ENCODE results near the gene RHD. TPM values are rescaled to one million over a fixed set of nuclear protein-coding genes. Genes with fewer than 3 reads are reported as not detected.

RHD gene
- total and polyA plus RNA-seq, 7 experiments from 2014 or later = 0.15 to 0.28 (median 0.27) TPM; not detected in 3

- H3K4me1 ChIP-seq (ENCODE audit: control insufficient read depth in 2 of 2, insufficient read depth in 2 of 2, low read length in 2 of 2) = peaks cover 20 to 22% of the 10 kb centered on the region in 2 donors
- peak overlapping the region in 1 of 10 donors; percentile 10 for H3K4me3 Mint-ChIP-seq
- no peak for ATAC-seq
- H3K27me3 ChIP-seq (ENCODE audit: control insufficient read depth in 2 of 2, insufficient read depth in 2 of 2, low read length in 2 of 2) = no peaks in the 10 kb centered on the region
- intact Hi-C loops (cut with micrococcal nuclease) = no loop called here
- no peak overlapping the region for H3K4me3 ChIP-seq (ENCODE audit: low read length)
- H3K4me1 Mint-ChIP-seq = peaks cover 25 to 51% (median 37%) of the 10 kb centered on the region in 7 donors
- ChIA-PET CTCF (no interaction called here), POLR2A (interaction anchor here (0.7 to 1.9 kb wide), 3 partner anchors 27 to 109 kb away, joined by 3 to 13 read pairs (median 4); partner anchors contain the start of gene SYF2)
- no peak overlapping the region for H3K27ac ChIP-seq (ENCODE audit: low read depth, low read length)
- H3K27ac Mint-ChIP-seq = peak overlapping the region in 1 of 9 donors; percentile 51
- no peaks in the 10 kb centered on the region for H3K9me3 Mint-ChIP-seq
- no peak for DNase-seq
- no peaks in the 10 kb centered on the region for H3K9me3 ChIP-seq (ENCODE audit: control insufficient read depth in 2 of 3, low read length in 3 of 3)
- H3K27me3 Mint-ChIP-seq = no peaks in the 10 kb centered on the region
- peaks cover 0 to 35% (median 4%) of the 10 kb centered on the region in 3 experiments for H3K36me3 ChIP-seq (ENCODE audit: control insufficient read depth in 2 of 3, insufficient read depth in 3 of 3, low read length in 3 of 3)
- peaks cover 9 to 16% (median 13%) of the 10 kb centered on the region in 5 donors for H3K36me3 Mint-ChIP-seq
These were observed 69.4 kb downstream of the RHD start for GRCh38 chr1:25341746-25342145.

- DNase-seq (no peak), ATAC-seq (no peak)
- H3K4me3 Mint-ChIP-seq = no peak overlapping the region
- no peaks in the 10 kb centered on the region for H3K9me3 Mint-ChIP-seq
- no peaks in the 10 kb centered on the region for H3K9me3 ChIP-seq (ENCODE audit: control insufficient read depth in 2 of 3, low read length in 3 of 3)
- no peaks in the 10 kb centered on the region for H3K27me3 Mint-ChIP-seq
- no peaks in the 10 kb centered on the region for H3K27me3 ChIP-seq (ENCODE audit: control insufficient read depth in 2 of 2, insufficient read depth in 2 of 2, low read length in 2 of 2)
- intact Hi-C loops (cut with micrococcal nuclease) = no loop called here
- H3K4me1 ChIP-seq (ENCODE audit: control insufficient read depth in 2 of 2, insufficient read depth in 2 of 2, low read length in 2 of 2) = peaks cover 20 to 26% of the 10 kb centered on the region in 2 donors
- H3K4me3 ChIP-seq (ENCODE audit: low read length) = no peak overlapping the region
- POLR2A ChIA-PET = interaction anchor here (0.5 to 1.9 kb wide), 3 partner anchors 104 to 122 kb away, joined by 4 to 13 read pairs (median 4); partner anchors contain the start of gene SYF2
- H3K36me3 ChIP-seq (ENCODE audit: control insufficient read depth in 2 of 3, insufficient read depth in 3 of 3, low read length in 3 of 3) = peaks cover 0 to 41% (median 4%) of the 10 kb centered on the region in 3 experiments
- CTCF ChIA-PET = interaction anchor here (0.5 kb wide), 1 partner anchor 85 kb away, joined by 3 read pairs; no protein-coding TSS in a partner anchor
- H3K27ac Mint-ChIP-seq = no peak overlapping the region
- peaks cover 25 to 58% (median 41%) of the 10 kb centered on the region in 7 donors for H3K4me1 Mint-ChIP-seq
- H3K27ac ChIP-seq (ENCODE audit: low read depth, low read length) = no peak overlapping the region
- H3K36me3 Mint-ChIP-seq = peaks cover 9 to 20% (median 13%) of the 10 kb centered on the region in 5 donors
These were observed 70.5 kb downstream of the RHD start for GRCh38 chr1:25342846-25343245.

- intact Hi-C loops (cut with micrococcal nuclease) = no loop called here
- DNase-seq = no peak
- peaks cover 12 to 23% (median 17%) of the 10 kb centered on the region in 5 donors for H3K36me3 Mint-ChIP-seq
- H3K27ac Mint-ChIP-seq = peak overlapping the region in 2 of 9 donors; percentile 10 to 84
- Histone ChIP-seq H3K9me3 (ENCODE audit: control insufficient read depth in 2 of 3, low read length in 3 of 3) (no peaks in the 10 kb centered on the region), H3K4me3 (ENCODE audit: low read length) (no peak overlapping the region), H3K27ac (ENCODE audit: low read depth, low read length) (no peak overlapping the region), H3K27me3 (ENCODE audit: control insufficient read depth in 2 of 2, insufficient read depth in 2 of 2, low read length in 2 of 2) (no peaks in the 10 kb centered on the region), H3K4me1 (ENCODE audit: control insufficient read depth in 2 of 2, insufficient read depth in 2 of 2, low read length in 2 of 2) (peaks cover 20 to 26% of the 10 kb centered on the region in 2 donors), H3K36me3 (ENCODE audit: control insufficient read depth in 2 of 3, insufficient read depth in 3 of 3, low read length in 3 of 3) (peaks cover 0 to 40% (median 4%) of the 10 kb centered on the region in 3 experiments)
- no peaks in the 10 kb centered on the region for H3K27me3 Mint-ChIP-seq
- H3K9me3 Mint-ChIP-seq = no peaks in the 10 kb centered on the region
- ChIA-PET CTCF (no interaction called here), POLR2A (interaction anchor here (1.9 kb wide), 1 partner anchor 111 kb away, joined by 13 read pairs; the partner anchor contains the start of gene SYF2)
- no peak for ATAC-seq
- peaks cover 25 to 62% (median 46%) of the 10 kb centered on the region in 7 donors for H3K4me1 Mint-ChIP-seq
- peak overlapping the region in 1 of 10 donors; percentile 58 for H3K4me3 Mint-ChIP-seq
These were observed 71.6 kb downstream of the RHD start for GRCh38 chr1:25343872-25344271.

- H3K4me3 ChIP-seq (ENCODE audit: low read length) = no peak overlapping the region
- H3K4me1 ChIP-seq (ENCODE audit: control insufficient read depth in 2 of 2, insufficient read depth in 2 of 2, low read length in 2 of 2) = peaks cover 0 to 8% of the 10 kb centered on the region in 2 donors
- DNase-seq = no peak
- intact Hi-C loops (cut with micrococcal nuclease) = no loop called here
- ATAC-seq = no peak
- no peaks in the 10 kb centered on the region for H3K27me3 ChIP-seq (ENCODE audit: control insufficient read depth in 2 of 2, insufficient read depth in 2 of 2, low read length in 2 of 2)
- H3K36me3 ChIP-seq (ENCODE audit: control insufficient read depth in 2 of 3, insufficient read depth in 3 of 3, low read length in 3 of 3) = peaks cover 8 to 59% (median 10%) of the 10 kb centered on the region in 3 experiments
- H3K27me3 Mint-ChIP-seq = no peaks in the 10 kb centered on the region
- no peak overlapping the region for H3K27ac ChIP-seq (ENCODE audit: low read depth, low read length)
- H3K9me3 ChIP-seq (ENCODE audit: control insufficient read depth in 2 of 3, low read length in 3 of 3) = no peaks in the 10 kb centered on the region
- peaks cover 13 to 29% (median 23%) of the 10 kb centered on the region in 5 donors for H3K36me3 Mint-ChIP-seq
- POLR2A ChIA-PET = interaction anchor here (0.6 kb wide), 1 partner anchor 1470 kb away, joined by 3 read pairs; no protein-coding TSS in a partner anchor
- CTCF ChIA-PET = no interaction called here
- peak overlapping the region in 1 of 9 donors; percentile 8 for H3K27ac Mint-ChIP-seq
- peaks cover 10 to 34% (median 23%) of the 10 kb centered on the region in 7 donors for H3K4me1 Mint-ChIP-seq
- H3K4me3 Mint-ChIP-seq = no peak overlapping the region
- no peaks in the 10 kb centered on the region for H3K9me3 Mint-ChIP-seq
These were observed 75.2 kb downstream of the RHD start for GRCh38 chr1:25347556-25347955.

GRCh38 chr1:25349606-25350005, 77.3 kb downstream of the RHD start:
- CTCF ChIA-PET = no interaction called here
- Mint-ChIP-seq H3K4me3 (no peak overlapping the region), H3K27ac (no peak overlapping the region), H3K9me3 (no peaks in the 10 kb centered on the region), H3K36me3 (peaks cover 4 to 24% (median 18%) of the 10 kb centered on the region in 5 donors), H3K4me1 (peaks cover 0 to 20% (median 12%) of the 10 kb centered on the region in 7 donors), H3K27me3 (no peaks in the 10 kb centered on the region)
- H3K36me3 ChIP-seq (ENCODE audit: control insufficient read depth in 2 of 3, insufficient read depth in 3 of 3, low read length in 3 of 3) = peaks cover 8 to 57% (median 17%) of the 10 kb centered on the region in 3 experiments
- DNase-seq (no peak), ATAC-seq (no peak)
- H3K27ac ChIP-seq (ENCODE audit: low read depth, low read length) = no peak overlapping the region
- no peak overlapping the region for H3K4me3 ChIP-seq (ENCODE audit: low read length)
- no peaks in the 10 kb centered on the region for H3K27me3 ChIP-seq (ENCODE audit: control insufficient read depth in 2 of 2, insufficient read depth in 2 of 2, low read length in 2 of 2)
- H3K9me3 ChIP-seq (ENCODE audit: control insufficient read depth in 2 of 3, low read length in 3 of 3) = no peaks in the 10 kb centered on the region
- POLR2A ChIA-PET = interaction anchor here (0.7 kb wide), 1 partner anchor 312 kb away, joined by 4 read pairs; no protein-coding TSS in a partner anchor
- peaks cover 0 to 4% of the 10 kb centered on the region in 2 donors for H3K4me1 ChIP-seq (ENCODE audit: control insufficient read depth in 2 of 2, insufficient read depth in 2 of 2, low read length in 2 of 2)
- intact Hi-C loops (cut with micrococcal nuclease) = no loop called here

- Histone ChIP-seq H3K36me3 (ENCODE audit: control insufficient read depth in 2 of 3, insufficient read depth in 3 of 3, low read length in 3 of 3) (peaks cover 5 to 74% (median 25%) of the 10 kb centered on the region in 3 experiments), H3K9me3 (ENCODE audit: control insufficient read depth in 2 of 3, low read length in 3 of 3) (no peaks in the 10 kb centered on the region), H3K27me3 (ENCODE audit: control insufficient read depth in 2 of 2, insufficient read depth in 2 of 2, low read length in 2 of 2) (no peaks in the 10 kb centered on the region), H3K4me3 (ENCODE audit: low read length) (no peak overlapping the region), H3K4me1 (ENCODE audit: control insufficient read depth in 2 of 2, insufficient read depth in 2 of 2, low read length in 2 of 2) (peaks cover 6 to 13% of the 10 kb centered on the region in 2 donors), H3K27ac (ENCODE audit: low read depth, low read length) (peak overlapping the region; percentile 41)
- DNase-seq (no peak), ATAC-seq (no peak)
- intact Hi-C loops (cut with micrococcal nuclease) = no loop called here
- peaks cover 17 to 45% (median 23%) of the 10 kb centered on the region in 7 donors for H3K4me1 Mint-ChIP-seq
- POLR2A ChIA-PET = no interaction called here
- no peaks in the 10 kb centered on the region for H3K27me3 Mint-ChIP-seq
- CTCF ChIA-PET = no interaction called here
- H3K27ac Mint-ChIP-seq = peak overlapping the region; percentile 1 to 93 (median 79)
- H3K9me3 Mint-ChIP-seq = no peaks in the 10 kb centered on the region
- peak overlapping the region in 5 of 10 donors; percentile 16 to 72 (median 36) for H3K4me3 Mint-ChIP-seq
- peaks cover 0 to 35% (median 20%) of the 10 kb centered on the region in 5 donors for H3K36me3 Mint-ChIP-seq
These were observed 83.6 kb downstream of the RHD start for GRCh38 chr1:25355841-25356395.

Data from naive thymus-derived CD4-positive, alpha-beta T cell (primary cell).